Esophagus squamous epithelium (tissue), 4 donors: ENCODE measurements around the gene BCDIN3D.

ENCODE experiments used
- CTCF ChIP-seq, 6 experiments: fragments of 450-650 bp in 4 of 6; fragments of 200-600 bp in 2 of 6; sonication (generic) in 2 of 6; IDR thresholded peaks; one replicate each; pipeline ENCODE4 v1.5.1; 2016 to 2019; ENCODE audit warnings: antibody characterized with exemption in 6 of 6, mild to moderate bottlenecking in 4 of 6, moderate library complexity in 4 of 6
- POLR2A ChIP-seq, 4 donors: fragments of 450-650 bp; IDR thresholded peaks; one replicate each; pipeline ENCODE4 v1.6.1; 2017; ENCODE audit warnings: antibody characterized with exemption in 4 of 4, mild to moderate bottlenecking in 4 of 4, moderate library complexity in 3 of 4

DNA sequence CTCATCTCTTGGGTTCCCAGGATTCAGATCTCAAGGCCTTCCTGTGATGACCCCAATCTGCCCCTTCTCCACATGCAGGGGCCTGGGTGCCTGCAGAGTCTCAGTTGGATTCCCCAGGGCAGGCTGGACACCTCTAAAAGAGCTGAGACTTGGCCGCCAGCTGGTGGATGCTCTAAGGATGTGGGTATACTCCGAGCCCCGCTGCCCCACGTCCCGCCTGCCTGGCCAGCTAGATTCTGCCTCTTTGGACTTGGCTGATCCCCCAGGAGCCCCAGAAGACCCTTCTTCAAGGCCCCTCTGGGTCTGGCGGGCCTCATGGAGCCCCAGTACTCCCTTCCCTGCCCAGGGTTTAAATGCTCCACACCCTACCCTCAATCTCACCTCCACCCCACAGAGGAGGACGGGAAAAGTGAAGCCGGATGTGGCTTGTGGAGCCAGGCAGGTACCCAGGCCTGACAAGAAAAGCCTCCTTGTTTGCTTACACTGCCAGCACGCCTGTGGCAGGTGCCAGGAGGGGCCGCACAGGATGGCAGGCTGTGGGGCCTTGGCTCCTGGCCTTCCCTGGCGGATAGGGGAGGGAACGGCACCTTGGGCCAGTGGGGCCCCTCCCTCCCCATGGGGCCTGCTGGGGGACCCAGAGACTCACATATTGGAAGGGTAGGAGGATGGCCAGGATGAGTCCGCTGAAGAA, 45.7 kb upstream of the BCDIN3D start:
- TF ChIP-seq CTCF (IDR thresholded peaks at IDR 0.05) (peak in 2 of 6 experiments; percentile 27 to 32), POLR2A (IDR thresholded peaks at IDR 0.05) (no peak)
